A673 (cell line): ENCODE measurements around the gene CENPF.

Experiments
- EZH2 ChIP-seq: fragments of 200-600 bp; sonication (generic); IDR thresholded peaks from 2 replicates; pipeline ENCODE4 v1.6.1; 2017; ENCODE audit warnings: borderline replicate concordance, low read depth, mild to moderate bottlenecking, mixed read lengths, antibody characterized with exemption, low read length; ENCODE audit not compliant: poor library complexity, severe bottlenecking
- TF ChIP-seq, protein P1 (sequence below): fragments of 300-800, 200-600 bp; sonication (generic); conservative IDR thresholded peaks from 2 replicates; pipeline ENCODE4 v1.5.1; 2017; ENCODE audit warnings: low read depth, mild to moderate bottlenecking, antibody characterized with exemption, low read length, moderate library complexity, mixed read lengths

DNA sequence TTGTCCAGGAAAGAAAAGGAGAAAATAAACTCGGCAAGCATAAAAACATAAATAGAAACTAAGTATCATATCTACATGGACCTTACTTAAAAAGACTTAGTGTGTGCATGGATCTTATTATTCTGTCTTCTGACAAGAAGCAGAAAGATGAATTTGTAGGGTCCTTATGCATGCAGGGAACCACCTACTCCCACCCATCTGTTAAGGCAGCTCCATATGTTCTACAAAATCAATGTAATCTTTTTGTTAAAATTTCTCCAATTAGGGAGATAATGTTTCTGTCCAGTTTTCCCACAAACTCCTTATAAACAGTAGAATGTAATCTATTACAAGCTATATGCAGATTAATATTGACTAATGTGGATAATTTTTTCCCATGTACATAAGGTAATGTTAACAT lies 37.7 kb upstream of the CENPF start:
- TF ChIP-seq, protein P1, sequence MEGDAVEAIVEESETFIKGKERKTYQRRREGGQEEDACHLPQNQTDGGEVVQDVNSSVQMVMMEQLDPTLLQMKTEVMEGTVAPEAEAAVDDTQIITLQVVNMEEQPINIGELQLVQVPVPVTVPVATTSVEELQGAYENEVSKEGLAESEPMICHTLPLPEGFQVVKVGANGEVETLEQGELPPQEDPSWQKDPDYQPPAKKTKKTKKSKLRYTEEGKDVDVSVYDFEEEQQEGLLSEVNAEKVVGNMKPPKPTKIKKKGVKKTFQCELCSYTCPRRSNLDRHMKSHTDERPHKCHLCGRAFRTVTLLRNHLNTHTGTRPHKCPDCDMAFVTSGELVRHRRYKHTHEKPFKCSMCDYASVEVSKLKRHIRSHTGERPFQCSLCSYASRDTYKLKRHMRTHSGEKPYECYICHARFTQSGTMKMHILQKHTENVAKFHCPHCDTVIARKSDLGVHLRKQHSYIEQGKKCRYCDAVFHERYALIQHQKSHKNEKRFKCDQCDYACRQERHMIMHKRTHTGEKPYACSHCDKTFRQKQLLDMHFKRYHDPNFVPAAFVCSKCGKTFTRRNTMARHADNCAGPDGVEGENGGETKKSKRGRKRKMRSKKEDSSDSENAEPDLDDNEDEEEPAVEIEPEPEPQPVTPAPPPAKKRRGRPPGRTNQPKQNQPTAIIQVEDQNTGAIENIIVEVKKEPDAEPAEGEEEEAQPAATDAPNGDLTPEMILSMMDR: no peak
- no peak for TF ChIP-seq EZH2
